Suprapubic skin (tissue), 4 donors: ENCODE measurements around the gene LSG1. TPM values are rescaled to one million over a fixed set of nuclear protein-coding genes. Genes with fewer than 3 reads are reported as not detected.

Source experiments
- DNase-seq, 2 donors: peaks; one replicate each; pipeline ENCODE4 v3.0.0-alpha.2; 2019; ENCODE audit warnings: low spot score in 2 of 2
- H3K27ac ChIP-seq: fragments of 200-600 bp; sonication (generic); one replicate; pipeline ENCODE4 v1.5.1; 2019
- H3K27me3 ChIP-seq: fragments of 200-600 bp; sonication (generic); one replicate; pipeline ENCODE4 v1.5.1; 2019
- H3K36me3 ChIP-seq: fragments of 200-600 bp; sonication (generic); one replicate; pipeline ENCODE4 v1.5.1; 2019
- H3K4me1 ChIP-seq: fragments of 200-600 bp; sonication (generic); one replicate; pipeline ENCODE4 v1.5.1; 2019
- H3K4me3 ChIP-seq: fragments of 200-600 bp; sonication (generic); one replicate; pipeline ENCODE4 v1.5.1; 2019; ENCODE audit warnings: mild to moderate bottlenecking
- H3K9me3 ChIP-seq: fragments of 200-600 bp; sonication (generic); one replicate; pipeline ENCODE4 v1.5.1; 2019
- CTCF ChIP-seq, 2 donors: fragments of 200-600 bp in 1 of 2; fragments of 450-650 bp in 1 of 2; sonication (generic) in 1 of 2; IDR thresholded peaks; one replicate each; pipeline ENCODE4 v1.5.1; 2016 to 2019; ENCODE audit warnings: antibody characterized with exemption in 2 of 2, mild to moderate bottlenecking in 1 of 2, moderate library complexity in 1 of 2
- EP300 ChIP-seq: sonication (generic); formaldehyde crosslinking; IDR thresholded peaks from one replicate; pipeline ENCODE4 v1.6.1; 2017; ENCODE audit warnings: antibody characterized with exemption
- POLR2A ChIP-seq, 2 donors: fragments of 450-650 bp; IDR thresholded peaks; one replicate each; pipeline ENCODE4 v1.6.1; 2017; ENCODE audit warnings: antibody characterized with exemption in 2 of 2, mild to moderate bottlenecking in 2 of 2, moderate library complexity in 2 of 2
- POLR2AphosphoS5 ChIP-seq, 3 donors: sonication (generic); formaldehyde crosslinking; IDR thresholded peaks; one replicate each; pipeline ENCODE4 v1.6.1; 2017; ENCODE audit warnings: antibody characterized with exemption in 3 of 3
- WGBS: methylation state at CpG from one replicate; pipeline ENCODE4 v1.1.5; 2018; 5-methylcytosine and 5-hydroxymethylcytosine counted together
- total RNA-seq, 4 donors: library from RNA; depleted of rRNA; stranded (reverse); fragments of >200 nt; gene quantifications; one replicate each; pipeline ENCODE4 v1.1.0, GENCODE V29; 2016

LSG1 gene
- total RNA-seq, 4 donors from 2014 or later, result 51.7 to 86.5 (median 56.6) TPM

- DNase-seq, result no peak
- H3K9me3 ChIP-seq, result no peaks in the 10 kb centered on the region
- H3K4me3 ChIP-seq, result peak overlapping the region; percentile 77
- TF ChIP-seq EP300 (no peak), POLR2A (IDR thresholded peaks at IDR 0.05) (no peak), CTCF (IDR thresholded peaks at IDR 0.05) (no peak), POLR2AphosphoS5 (IDR thresholded peaks at IDR 0.05) (no peak)
- under 1% methylated on average over 29 of the region's 29 CpGs for WGBS
- H3K36me3 ChIP-seq, result no peaks in the 10 kb centered on the region
- H3K4me1 ChIP-seq, result peaks cover 66% of the 10 kb centered on the region
- H3K27me3 ChIP-seq, result peaks cover 4% of the 10 kb centered on the region
- H3K27ac ChIP-seq, result peak overlapping the region; percentile 68
Observed at GRCh38 chr3:194686414-194686815, 14.4 kb upstream of the LSG1 start.

- Histone ChIP-seq H3K4me1 (peaks cover 63% of the 10 kb centered on the region), H3K27me3 (peaks cover 4% of the 10 kb centered on the region), H3K9me3 (no peaks in the 10 kb centered on the region), H3K27ac (peak within 1 kb of the TSS; percentile 68), H3K4me3 (peak within 1 kb of the TSS; percentile 77), H3K36me3 (no peaks in the 10 kb centered on the region)
- DNase-seq, result peak; percentile 96 to 98
- WGBS, result under 1% methylated on average over 31 of the region's 70 CpGs
- peak; percentile 96 to 99 for TF ChIP-seq POLR2A (IDR thresholded peaks at IDR 0.05)
- TF ChIP-seq CTCF (IDR thresholded peaks at IDR 0.05), result no peak
- peak; percentile 94 to 99 (median 98) for TF ChIP-seq POLR2AphosphoS5 (IDR thresholded peaks at IDR 0.05)
Observed at GRCh38 chr3:194685718-194686413, 13.9 kb upstream of the LSG1 start, which contains the start of gene FAM43A. FAM43A (plus strand) TSS chr3:194685883; CDS start chr3:194686827, 944 bp downstream.

- DNase-seq, result no peak
- 48% methylated on average over 13 of the region's 13 CpGs for WGBS
- Histone ChIP-seq H3K4me3 (peak overlapping the region; percentile 77), H3K36me3 (no peaks in the 10 kb centered on the region), H3K27me3 (peaks cover 4% of the 10 kb centered on the region), H3K9me3 (no peaks in the 10 kb centered on the region), H3K4me1 (peaks cover 59% of the 10 kb centered on the region), H3K27ac (no peak overlapping the region)
- TF ChIP-seq CTCF (IDR thresholded peaks at IDR 0.05) (no peak), POLR2AphosphoS5 (IDR thresholded peaks at IDR 0.05) (no peak), EP300 (no peak)
Observed at GRCh38 chr3:194685065-194685717, 13.2 kb upstream of the LSG1 start.

GRCh38 chr3:194683380-194683779 lies 11.4 kb upstream of the LSG1 start:
- Histone ChIP-seq H3K27me3 (peaks cover 4% of the 10 kb centered on the region), H3K9me3 (no peaks in the 10 kb centered on the region), H3K4me3 (no peak overlapping the region), H3K4me1 (peaks cover 44% of the 10 kb centered on the region), H3K27ac (peak overlapping the region; percentile 64), H3K36me3 (no peaks in the 10 kb centered on the region)
- TF ChIP-seq CTCF (IDR thresholded peaks at IDR 0.05), result no peak
- TF ChIP-seq POLR2A (IDR thresholded peaks at IDR 0.05), result no peak
- no peak for TF ChIP-seq POLR2AphosphoS5 (IDR thresholded peaks at IDR 0.05)
- TF ChIP-seq EP300, result no peak
- 70% methylated on average over 2 of the region's 2 CpGs for WGBS
- no peak for DNase-seq

- H3K36me3 ChIP-seq, result no peaks in the 10 kb centered on the region
- H3K4me1 ChIP-seq, result peaks cover 38% of the 10 kb centered on the region
- no peak overlapping the region for H3K4me3 ChIP-seq
- peaks cover 4% of the 10 kb centered on the region for H3K27me3 ChIP-seq
- no peaks in the 10 kb centered on the region for H3K9me3 ChIP-seq
- TF ChIP-seq CTCF (IDR thresholded peaks at IDR 0.05) (peak; percentile 78 to 90), EP300 (no peak), POLR2A (IDR thresholded peaks at IDR 0.05) (no peak), POLR2AphosphoS5 (IDR thresholded peaks at IDR 0.05) (no peak)
- H3K27ac ChIP-seq, result peak overlapping the region; percentile 64
- 16% methylated on average over 7 of the region's 14 CpGs for WGBS
- peak; percentile 80 to 86 for DNase-seq
Observed at GRCh38 chr3:194682694-194683310, 10.8 kb upstream of the LSG1 start.
